ENCODE results near the gene WDR3.

- TF ChIP-seq SRF (IDR thresholded peaks at IDR 0.05; ENCODE audit: low read depth) (no peak), POLR2A (IDR thresholded peaks at IDR 0.05; ENCODE audit: borderline replicate concordance, extremely low read depth, insufficient read depth, insufficient read length) (no peak), CTCF (IDR thresholded peaks at IDR 0.05 in 2 of 3, conservative IDR thresholded peaks at IDR 0.05 in 1 of 3; ENCODE audit: borderline replicate concordance in 1 of 3, insufficient read depth in 1 of 3, low read depth in 2 of 3, low read length in 2 of 3) (no peak), MAX (IDR thresholded peaks at IDR 0.05) (no peak), EZH2 (IDR thresholded peaks at IDR 0.05) (no peak)
These were observed 29.8 kb downstream of the WDR3 start for GRCh38 chr1:117959364-117959763.
